ENCODE data around the gene ADGRD1.

The ADGRD1 gene

DNA sequence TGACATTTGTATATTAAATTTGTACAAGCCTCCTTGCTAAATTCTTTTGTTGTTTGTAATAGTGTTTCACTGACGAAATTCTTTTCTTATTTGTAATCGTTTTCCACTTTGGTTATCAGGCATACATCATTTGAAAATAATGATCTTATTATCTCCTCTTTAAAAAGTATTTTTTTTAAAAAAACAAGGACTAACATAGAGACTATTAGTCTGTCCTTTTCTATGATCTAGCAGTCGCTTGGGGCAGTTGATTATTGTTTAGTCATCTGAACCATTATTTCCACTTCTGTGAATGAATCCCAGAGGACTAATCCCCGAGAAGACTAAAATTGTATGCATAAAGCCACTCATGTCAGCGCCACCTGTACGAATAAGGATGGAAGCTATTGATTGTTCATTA lies 11.5 kb downstream of the ADGRD1 start:
- DNase-seq (ENCODE audit: low read depth in 3 of 3, low spot score in 1 of 3) = no peak

- DNase-seq (ENCODE audit: low read depth in 3 of 3, low spot score in 1 of 3) = no peak
Observed at GRCh38 chr12:130965668-130966067, 12.0 kb downstream of the ADGRD1 start.

- DNase-seq (ENCODE audit: low read depth in 3 of 3, low spot score in 1 of 3) = no peak
Observed at GRCh38 chr12:130966443-130967030, 12.8 kb downstream of the ADGRD1 start.

- no peak for DNase-seq (ENCODE audit: low read depth in 3 of 3, low spot score in 1 of 3)
Observed at GRCh38 chr12:130967636-130968035, 13.9 kb downstream of the ADGRD1 start.

DNA sequence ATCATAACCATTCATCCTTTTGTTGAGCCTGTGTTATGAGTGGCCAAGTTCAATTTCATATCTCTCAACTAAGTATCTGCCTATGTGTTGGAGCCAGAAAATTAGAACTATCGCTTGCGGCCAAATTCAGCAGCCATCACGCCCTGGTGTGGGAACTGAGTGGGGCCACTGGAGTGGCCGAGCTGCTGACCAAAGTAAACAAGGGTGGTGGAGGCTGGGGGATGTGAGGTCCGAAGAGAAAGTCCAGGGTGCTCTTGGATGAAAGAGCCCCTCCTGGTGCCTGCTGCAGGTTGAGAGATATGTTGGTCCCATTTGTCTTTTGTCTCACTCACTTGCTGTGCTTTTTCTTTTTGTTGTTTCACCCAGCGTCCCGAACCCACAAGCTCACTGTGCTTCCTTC lies 14.9 kb downstream of the ADGRD1 start:
- no peak for DNase-seq (ENCODE audit: low read depth in 3 of 3, low spot score in 1 of 3)

- DNase-seq (ENCODE audit: low read depth in 3 of 3, low spot score in 1 of 3) = no peak
Observed at GRCh38 chr12:130969223-130969622, 15.5 kb downstream of the ADGRD1 start.

DNA sequence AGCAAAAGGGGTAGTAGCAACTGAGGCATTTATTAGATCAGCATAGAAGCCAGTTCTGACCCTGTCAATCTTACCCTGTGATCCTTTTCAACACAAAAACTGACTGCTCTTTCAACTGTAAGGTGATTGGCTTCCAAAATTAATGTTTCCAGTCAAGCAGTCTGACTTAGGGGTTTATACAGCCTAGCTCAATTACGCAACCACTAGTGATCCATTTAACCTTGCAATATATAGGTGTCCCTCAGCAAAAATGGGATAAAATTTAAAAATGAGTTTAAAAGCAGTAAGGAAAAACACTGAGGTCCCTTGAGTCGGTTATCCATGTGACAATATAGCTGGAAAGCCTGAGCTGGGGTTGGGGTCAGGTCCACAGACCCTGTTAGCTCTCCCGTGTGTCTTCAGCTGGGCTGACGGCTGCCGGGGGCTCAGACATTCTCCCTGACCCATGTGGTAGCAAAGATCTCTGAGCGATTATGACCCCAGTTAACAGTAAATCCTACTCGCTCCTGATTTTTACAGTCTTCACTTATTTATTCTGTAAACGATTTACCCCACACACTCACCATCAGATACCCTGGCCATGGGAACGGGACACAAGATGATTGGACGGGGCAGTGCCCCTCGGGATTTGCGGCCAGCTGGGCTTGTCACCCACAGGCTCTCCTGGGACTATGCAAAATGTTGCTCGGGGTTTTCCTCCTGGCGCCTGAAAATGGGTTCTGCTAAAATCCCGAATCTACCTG lies 16.6 kb downstream of the ADGRD1 start:
- DNase-seq (ENCODE audit: low read depth in 3 of 3, low spot score in 1 of 3) = no peak

GRCh38 chr12:130970908-130971233 lies 17.2 kb downstream of the ADGRD1 start:
- no peak for DNase-seq (ENCODE audit: low read depth in 3 of 3, low spot score in 1 of 3)

- DNase-seq (ENCODE audit: low read depth in 3 of 3, low spot score in 1 of 3) = no peak
Observed at GRCh38 chr12:130971925-130972585, 18.3 kb downstream of the ADGRD1 start.

GRCh38 chr12:130972586-130972950 lies 18.9 kb downstream of the ADGRD1 start:
- no peak for DNase-seq (ENCODE audit: low read depth in 3 of 3, low spot score in 1 of 3)

GRCh38 chr12:130973109-130973508 lies 19.4 kb downstream of the ADGRD1 start:
- DNase-seq (ENCODE audit: low read depth in 3 of 3, low spot score in 1 of 3) = no peak

GRCh38 chr12:130973906-130974305 lies 20.2 kb downstream of the ADGRD1 start:
- DNase-seq (ENCODE audit: low read depth in 3 of 3, low spot score in 1 of 3) = no peak

GRCh38 chr12:130975116-130975515 lies 21.4 kb downstream of the ADGRD1 start:
- no peak for DNase-seq (ENCODE audit: low read depth in 3 of 3, low spot score in 1 of 3)

GRCh38 chr12:130976171-130976720 lies 22.5 kb downstream of the ADGRD1 start:
- no peak for DNase-seq (ENCODE audit: low read depth in 3 of 3, low spot score in 1 of 3)

DNA sequence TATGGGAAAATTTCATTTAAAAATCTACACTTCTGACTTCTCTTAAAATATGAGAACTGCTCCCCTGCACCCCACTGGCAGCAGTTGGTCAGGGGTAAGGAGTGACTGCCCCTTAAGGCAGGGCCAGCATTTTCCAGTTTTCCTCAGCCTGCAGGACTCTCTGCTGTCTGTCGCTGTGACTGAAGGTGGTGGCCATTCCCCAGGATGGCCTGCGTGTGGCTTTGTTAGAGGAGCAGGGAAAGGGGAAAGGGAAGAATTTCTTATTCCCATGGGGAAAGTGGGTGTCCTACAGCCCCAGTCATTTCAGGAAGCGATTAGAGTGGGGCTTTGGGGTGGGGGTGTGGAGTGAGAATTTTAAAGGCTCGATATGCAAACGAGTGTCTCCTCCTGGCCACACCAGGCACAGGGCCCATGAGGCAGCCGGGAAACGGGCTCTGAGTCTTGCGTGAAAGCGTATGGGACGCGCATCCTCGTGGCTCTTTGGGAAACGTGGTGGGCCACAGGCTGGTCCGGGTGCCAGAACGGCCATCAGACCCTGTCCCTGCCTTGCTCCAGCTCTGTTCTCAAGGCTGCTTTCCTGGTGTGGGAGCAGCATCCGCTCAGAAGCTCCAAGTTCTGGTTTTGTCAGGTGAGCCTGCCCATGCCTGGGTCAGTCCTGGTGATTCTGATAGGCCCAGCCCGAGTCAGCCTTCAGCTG lies 23.5 kb downstream of the ADGRD1 start:
- no peak for DNase-seq (ENCODE audit: low read depth in 3 of 3, low spot score in 1 of 3)

GRCh38 chr12:130977743-130978095 lies 24.0 kb downstream of the ADGRD1 start:
- DNase-seq (ENCODE audit: low read depth in 3 of 3, low spot score in 1 of 3) = no peak

GRCh38 chr12:130978785-130979184 lies 25.1 kb downstream of the ADGRD1 start:
- DNase-seq (ENCODE audit: low read depth in 3 of 3, low spot score in 1 of 3) = no peak

- no peak for DNase-seq (ENCODE audit: low read depth in 3 of 3, low spot score in 1 of 3)
Observed at GRCh38 chr12:130981074-130981742, 27.5 kb downstream of the ADGRD1 start.

DNA sequence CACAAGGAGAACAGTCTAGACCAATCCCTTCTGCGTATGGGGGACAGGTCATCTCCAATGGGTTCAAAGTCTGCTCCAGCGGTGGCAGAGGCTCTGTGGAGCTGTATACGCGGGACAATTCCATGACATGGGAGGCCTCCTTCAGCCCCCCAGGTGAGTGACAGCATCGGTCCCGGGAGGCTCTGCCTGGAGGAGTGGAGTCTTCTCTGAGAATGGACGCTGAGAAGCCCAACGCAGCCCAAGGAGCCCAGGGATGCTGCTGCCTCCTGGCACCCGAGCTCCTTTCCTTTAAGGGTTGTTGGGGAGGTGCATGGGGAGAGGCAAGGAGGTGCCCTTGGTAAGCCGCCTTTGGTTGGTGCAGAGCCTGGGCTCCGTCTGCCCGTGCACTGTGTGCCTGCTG lies 28.2 kb downstream of the ADGRD1 start:
- no peak for DNase-seq (ENCODE audit: low read depth in 3 of 3, low spot score in 1 of 3)

GRCh38 chr12:130982565-130983225 lies 29.0 kb downstream of the ADGRD1 start:
- DNase-seq (ENCODE audit: low read depth in 3 of 3, low spot score in 1 of 3) = no peak

All from stimulated activated CD4-positive, alpha-beta T cell treated with anti-CD3 and anti-CD28 coated beads, TNF-alpha, amount 100 ng/mL, for 1 hour (primary cell).